Ovary (tissue), 10 donors: ENCODE results near the gene SCFD1. TPM values are rescaled to one million over a fixed set of nuclear protein-coding genes. Genes with fewer than 3 reads are reported as not detected.
A peak's percentile ranks its signal among the peaks of the same experiment; 100 is the strongest.
"Not testable (repeated sequence)": the region's sequence is repeated elsewhere in the genome, so short reads cannot be mapped to it uniquely, and the experiment has no call there.

Experiments used
- DNase-seq, 5 donors: peaks; one replicate each; pipeline ENCODE4 v3.0.0-alpha.2; 2019 to 2020
- H3K27ac ChIP-seq, 2 donors: fragments of 200-600 bp; one replicate each; pipeline versions ENCODE4 v1.5.1 to v1.8.0; 2019 to 2022
- H3K27me3 ChIP-seq: fragments of 200-600 bp; one replicate; pipeline ENCODE4 v1.8.0; 2022
- H3K36me3 ChIP-seq: fragments of 200-600 bp; sonication (generic); one replicate; pipeline ENCODE4 v1.5.1; 2019
- H3K4me1 ChIP-seq: one replicate; pipeline ENCODE4 v1.8.1; 2013; ENCODE audit warnings: mild to moderate bottlenecking, moderate library complexity; ENCODE audit not compliant: insufficient read depth
- H3K4me3 ChIP-seq: fragments of 200-600 bp; sonication (generic); one replicate; pipeline ENCODE4 v1.5.1; 2017
- H3K9me3 ChIP-seq, 2 donors: fragments of 200-600 bp in 1 of 2; sonication (generic) in 1 of 2; one replicate each; pipeline versions ENCODE4 v1.5.1 to v1.8.1; 2013 to 2019; ENCODE audit warnings: mild to moderate bottlenecking in 1 of 2, moderate library complexity in 1 of 2
- CTCF ChIP-seq, 3 donors: fragments of 450-650 bp in 2 of 3; fragments of 200-600 bp in 1 of 3; IDR thresholded peaks; one replicate each; pipeline versions ENCODE4 v1.5.1 to v1.8.0; 2016 to 2022; ENCODE audit warnings: antibody characterized with exemption in 3 of 3, mild to moderate bottlenecking in 1 of 3
- EP300 ChIP-seq: sonication (generic); formaldehyde crosslinking; IDR thresholded peaks from one replicate; pipeline ENCODE4 v1.6.1; 2017; ENCODE audit warnings: antibody characterized with exemption
- POLR2A ChIP-seq: fragments of 450-650 bp; IDR thresholded peaks from one replicate; pipeline ENCODE4 v1.6.1; 2017; ENCODE audit warnings: antibody characterized with exemption, mild to moderate bottlenecking, moderate library complexity
- WGBS, 3 donors: extraction: QIAGEN DNeasy Blood & Tissue Kit in 1 of 3; methylation state at CpG; one replicate each; pipeline versions ENCODE4 v1.1.5 to v1.1.7; 2013 to 2017; 5-methylcytosine and 5-hydroxymethylcytosine counted together
- intact Hi-C, 4 donors: fragments of 100-400 bp; cut with DNase I; formaldehyde crosslinking; loops; one replicate each; pipeline versions ENCODE4 v1.11.0 to v1.15.1; 2022 to 2023
- long read RNA-seq, 3 donors: library from polyadenylated mRNA in 2 of 3; unstranded in 2 of 3; transcript quantifications; one replicate each; pipeline ENCODE4 v2.0.0 and lab custom pipeline, GENCODE V29; 2021 to 2026
- polyA plus RNA-seq, 2 donors: library from polyadenylated mRNA; stranded (reverse); fragments of 200-250 nt in 1 of 2; fragments of 350-450 nt in 1 of 2; fragmentation: Illumina TruSeq in 1 of 2; extraction: RNeasy Lipid Tissue Mini Kit (QIAGEN cat#74804) in 1 of 2; gene quantifications; one replicate each; pipeline ENCODE4 v1.2.3, GENCODE V29; 2013 to 2014
- total RNA-seq, 7 donors: library from RNA; depleted of rRNA in 2 of 7; stranded (reverse); fragments of >200 nt in 2 of 7; fragmentation: NEBNext Ultra II Directional in 3 of 7; extraction: Animal tissue kit (Norgen Biotek cat#: 25700) in 3 of 7; gene quantifications; one replicate each; pipeline versions ENCODE4 v1.1.0 to v1.2.4, GENCODE V29; 2016 to 2023
- donor health status: DM: no; HTN: no; CAD: no; lungs with moderate emphysema.
- donor health status: DM: no; HTN: no; CAD: no.
- donor health status: Bipolar disorder and iron deficiency.
- donor health status: DM: yes; HTN: yes; CAD: no.
- donor health status: DM: no; HTN: no; CAD: no.
- donor health status: DM: yes; HTN: yes; CAD: no.

Gene SCFD1
- total RNA-seq = 10 to 100 TPM; 47.2 to 89.2 (median 73.7) TPM
- polyA plus RNA-seq = 10 to 100 TPM; 29.3 to 51.4 TPM
- long read RNA-seq, donor 1, transcript SCFD1-203 (25 exons, 2,359 nt) = major isoform, 38 of 80 reads
- long read RNA-seq, donor 1, transcript SCFD1-207 (24 exons, 2,058 nt) = minor isoform, 8 of 80 reads
- long read RNA-seq, donor 1, partial matches to known transcripts = 22 of 80 reads
- long read RNA-seq, donor 1, other reads (novel, unspliced or antisense) = 12 of 80 reads
- long read RNA-seq, donor 2, transcript SCFD1-203 (25 exons, 2,359 nt) = major isoform, 9 of 18 reads
- long read RNA-seq, donor 2, transcript SCFD1-209 (2 exons, 574 nt) = minor isoform, 5 of 18 reads
- long read RNA-seq, donor 2, partial matches to known transcripts = 0 of 18 reads
- long read RNA-seq, donor 2, other reads (novel, unspliced or antisense) = 0 of 18 reads
- long read RNA-seq, donor 3, transcript SCFD1-203 (25 exons, 2,359 nt) = major isoform, 11 of 26 reads
- long read RNA-seq, donor 3, transcript SCFD1-207 (24 exons, 2,058 nt) = minor isoform, 8 of 26 reads
- long read RNA-seq, donor 3, partial matches to known transcripts = 2 of 26 reads
- long read RNA-seq, donor 3, other reads (novel, unspliced or antisense) = 5 of 26 reads

GRCh38 chr14:30621940-30622830 is at the start of gene SCFD1:
TSS of gene SCFD1 (plus strand) at chr14:30622319. CDS start at chr14:30622339, 20 bp downstream.
- Histone ChIP-seq H3K9me3 (no peaks in the 10 kb centered on the region), H3K36me3 (no peaks in the 10 kb centered on the region), H3K27ac (peak within 1 kb of the TSS in 1 of 2 donors; percentile 58), H3K27me3 (no peaks in the 10 kb centered on the region), H3K4me3 (peak within 1 kb of the TSS; percentile 88), H3K4me1 (peaks cover 3% of the 10 kb centered on the region)
- peak; percentile 90 to 94 (median 91) for DNase-seq
- TF ChIP-seq EP300 = no peak
- peak; percentile 97 for TF ChIP-seq POLR2A
- TF ChIP-seq CTCF (IDR thresholded peaks at IDR 0.05) = no peak
- intact Hi-C loops = no loop called here
- WGBS, 3 donors = 0 to 1% (median 0%) methylated on average over 35 of the region's 35 CpGs

DNA sequence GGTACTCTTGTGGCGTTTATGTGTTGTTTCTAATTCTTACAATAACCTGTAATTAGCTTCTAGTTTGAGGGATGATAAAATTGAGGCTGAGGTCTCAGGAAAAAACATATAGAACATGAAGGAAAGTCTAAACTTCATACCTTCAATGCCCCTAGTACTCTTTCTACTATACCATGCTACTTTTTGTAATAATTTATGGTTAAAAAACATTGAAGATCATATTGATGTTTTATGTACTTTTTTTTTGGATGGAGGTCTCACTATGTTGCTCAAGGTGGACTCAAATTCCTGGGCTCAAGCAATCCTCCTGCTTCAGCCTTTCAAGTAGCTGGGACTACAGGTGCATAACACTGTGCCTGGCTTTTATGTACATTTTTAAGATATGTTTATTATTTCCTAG is 49.3 kb upstream of the SCFD1 start:
- no peaks in the 10 kb centered on the region for H3K9me3 ChIP-seq
- intact Hi-C loops = no loop called here
- H3K4me1 ChIP-seq = no peaks in the 10 kb centered on the region
- TF ChIP-seq CTCF (IDR thresholded peaks at IDR 0.05) = no peak
- TF ChIP-seq POLR2A = no peak
- TF ChIP-seq EP300 = no peak
- 91 to 96% (median 92%) methylated on average over 1 of the region's 1 CpG for WGBS, 3 donors
- H3K27ac ChIP-seq = no peak overlapping the region
- no peak for DNase-seq
- no peak overlapping the region for H3K4me3 ChIP-seq
- H3K36me3 ChIP-seq = no peaks in the 10 kb centered on the region
- no peaks in the 10 kb centered on the region for H3K27me3 ChIP-seq

GRCh38 chr14:30573226-30573814 is 48.8 kb upstream of the SCFD1 start:
- DNase-seq = no peak
- intact Hi-C loops = no loop called here
- Histone ChIP-seq H3K4me3 (no peak overlapping the region), H3K36me3 (no peaks in the 10 kb centered on the region), H3K27me3 (no peaks in the 10 kb centered on the region), H3K4me1 (no peaks in the 10 kb centered on the region), H3K27ac (no peak overlapping the region), H3K9me3 (no peaks in the 10 kb centered on the region)
- whole genome bisulfite sequencing, 3 donors = 76 to 79% (median 76%) methylated on average over 5 of the region's 5 CpGs
- TF ChIP-seq POLR2A = no peak
- TF ChIP-seq CTCF (IDR thresholded peaks at IDR 0.05) = no peak
- TF ChIP-seq EP300 = no peak

DNA sequence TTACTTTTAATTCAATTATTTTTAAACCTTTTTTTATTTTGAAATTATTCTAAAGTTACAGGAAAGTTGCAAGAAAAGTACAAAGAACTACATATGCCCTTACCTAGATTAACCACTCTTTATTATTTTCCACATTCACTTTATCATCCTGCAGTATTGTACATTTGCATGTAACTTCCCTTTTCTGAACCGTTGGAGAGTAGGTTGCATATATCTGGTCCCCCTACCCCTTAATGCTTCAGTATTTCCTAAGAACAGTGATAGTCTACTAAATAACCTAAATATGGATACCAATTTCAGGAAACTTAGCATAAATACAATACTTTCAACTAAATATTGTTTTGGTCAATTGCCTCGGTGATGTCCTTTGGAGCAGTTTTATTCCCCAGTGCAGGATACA is 48.2 kb upstream of the SCFD1 start:
- TF ChIP-seq EP300 = no peak
- TF ChIP-seq CTCF (IDR thresholded peaks at IDR 0.05) = no peak
- no peak for TF ChIP-seq POLR2A
- Histone ChIP-seq H3K9me3 (no peaks in the 10 kb centered on the region), H3K36me3 (no peaks in the 10 kb centered on the region), H3K4me3 (no peak overlapping the region), H3K4me1 (no peaks in the 10 kb centered on the region), H3K27me3 (no peaks in the 10 kb centered on the region), H3K27ac (no peak overlapping the region)
- WGBS, 3 donors = 84 to 90% (median 88%) methylated on average over 2 of the region's 2 CpGs
- no peak for DNase-seq
- intact Hi-C loops = no loop called here

GRCh38 chr14:30574777-30575176 is 47.3 kb upstream of the SCFD1 start:
- H3K4me3 ChIP-seq, DNase-seq, H3K9me3 ChIP-seq, intact Hi-C loops, H3K27me3 ChIP-seq, H3K27ac ChIP-seq, H3K36me3 ChIP-seq, H3K4me1 ChIP-seq: not testable (repeated sequence)
- 96% methylated on average over 3 of the region's 3 CpGs for whole genome bisulfite sequencing, 3 donors

DNA sequence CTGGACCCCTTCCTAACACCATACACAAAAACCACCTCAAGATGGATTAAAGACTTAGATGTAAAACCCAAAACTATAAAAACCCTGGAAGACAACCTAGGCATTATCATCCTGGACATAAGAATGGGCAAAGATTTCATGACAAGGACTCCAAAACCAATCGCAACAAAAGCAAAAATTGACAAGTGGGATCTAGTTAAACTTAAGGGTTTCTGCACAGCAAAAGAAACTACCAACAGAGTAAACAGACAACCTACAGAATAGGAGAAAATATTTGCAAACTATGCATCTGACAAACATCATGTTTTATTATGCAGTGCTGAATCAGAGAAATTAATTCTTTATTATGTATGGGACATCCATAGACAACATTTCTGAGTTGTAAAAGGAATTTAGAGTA is 45.8 kb upstream of the SCFD1 start:
- H3K27ac ChIP-seq, intact Hi-C loops: not testable (repeated sequence)

More for the DNA sequence above, 45.8 kb upstream of the SCFD1 start:
- WGBS, 3 donors = 98 to 99% (median 98%) methylated on average over 1 of the region's 1 CpG
- not testable (repeated sequence) for H3K4me1 ChIP-seq, DNase-seq, H3K4me3 ChIP-seq, H3K27me3 ChIP-seq, H3K9me3 ChIP-seq, H3K36me3 ChIP-seq
